ENCODE measurements around the gene DCAF5. TPM values are rescaled to one million over a fixed set of nuclear protein-coding genes. Genes with fewer than 3 reads are reported as not detected.
"Not testable (repeated sequence)": the region's sequence is repeated elsewhere in the genome, so short reads cannot be mapped to it uniquely, and the experiment has no call there.

Gene DCAF5
- total RNA-seq, 1 experiment from 2014 or later, result 45.5 TPM

DNA sequence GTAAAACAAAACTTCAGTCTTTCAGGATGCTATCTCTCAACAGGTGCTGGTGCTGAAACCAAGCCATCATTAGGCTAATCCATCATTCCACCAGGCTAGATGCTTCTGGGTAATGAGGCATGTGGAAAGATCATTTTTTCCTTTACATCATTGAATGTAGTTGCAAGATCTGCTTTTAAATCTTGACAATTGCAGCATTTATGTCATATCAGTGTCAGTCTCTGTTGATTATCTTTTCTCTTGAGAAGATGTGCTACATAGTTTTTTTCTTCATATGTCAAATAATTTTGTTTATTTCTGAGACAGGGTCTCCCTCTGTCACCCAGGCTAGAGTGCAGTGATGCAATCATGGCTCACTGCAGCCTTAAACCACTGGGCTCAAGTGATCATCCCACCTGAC is 22.2 kb upstream of the DCAF5 start:
- H3K9ac ChIP-seq (ENCODE audit: low read length), result no peak overlapping the region
- H3K4me3 ChIP-seq (ENCODE audit: low read length), result no peak overlapping the region
- H3K4me2 ChIP-seq (ENCODE audit: low read depth, low read length, poor library complexity, severe bottlenecking), result no peak overlapping the region
- no peak overlapping the region for H2AFZ ChIP-seq (ENCODE audit: low read length)
- no peaks in the 10 kb centered on the region for H4K20me1 ChIP-seq (ENCODE audit: insufficient read depth, low read depth, low read length)
- no peak for DNase-seq
- H3K9me3 ChIP-seq (ENCODE audit: low read length), result no peaks in the 10 kb centered on the region
- no peaks in the 10 kb centered on the region; the same call in 1 of the 2 replicates for H3K4me1 ChIP-seq (ENCODE audit: low read length)
- H3K9me2 ChIP-seq (replicated peaks; ENCODE audit: insufficient read depth, low read length), result no peaks in the 10 kb centered on the region
- no peaks in the 10 kb centered on the region for H3K79me2 ChIP-seq (ENCODE audit: low read length)
- H3K36me3 ChIP-seq (ENCODE audit: insufficient read depth, low read length), result no peaks in the 10 kb centered on the region
- H3K27me3 ChIP-seq (ENCODE audit: low read length), result no peaks in the 10 kb centered on the region
- H3K27ac ChIP-seq (ENCODE audit: low read length), result no peak overlapping the region

DNA sequence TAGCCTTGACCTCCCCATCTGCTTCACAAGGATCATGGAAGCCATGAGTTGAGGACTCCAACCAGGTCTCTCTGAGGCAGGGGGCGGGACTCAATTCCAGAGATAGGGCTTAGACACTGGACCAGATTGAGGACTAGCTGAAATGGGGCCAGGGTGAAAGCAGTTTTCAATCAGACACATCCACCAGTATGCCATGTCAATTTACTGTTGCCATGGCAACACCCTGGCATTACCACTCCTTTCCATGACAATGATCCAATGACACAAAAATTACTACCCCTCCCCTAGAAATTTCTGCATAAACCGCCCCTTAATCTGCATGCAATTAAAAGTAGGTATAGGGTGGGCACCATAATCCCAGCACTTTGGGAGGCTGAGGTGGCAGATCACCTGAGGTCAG is 18.6 kb upstream of the DCAF5 start:
- Histone ChIP-seq H3K36me3 (ENCODE audit: insufficient read depth, low read length) (no peaks in the 10 kb centered on the region), H3K4me2 (ENCODE audit: low read depth, low read length, poor library complexity, severe bottlenecking) (no peak overlapping the region), H3K9me3 (ENCODE audit: low read length) (no peaks in the 10 kb centered on the region), H3K4me3 (ENCODE audit: low read length) (no peak overlapping the region), H3K27ac (ENCODE audit: low read length) (no peak overlapping the region), H3K79me2 (ENCODE audit: low read length) (no peaks in the 10 kb centered on the region), H3K27me3 (ENCODE audit: low read length) (no peaks in the 10 kb centered on the region), H3K9me2 (replicated peaks; ENCODE audit: insufficient read depth, low read length) (no peaks in the 10 kb centered on the region), H3K4me1 (ENCODE audit: low read length) (no peaks in the 10 kb centered on the region; the same call in 1 of the 2 replicates), H3K9ac (ENCODE audit: low read length) (no peak overlapping the region), H2AFZ (ENCODE audit: low read length) (no peak overlapping the region), H4K20me1 (ENCODE audit: insufficient read depth, low read depth, low read length) (no peaks in the 10 kb centered on the region)
- no peak for DNase-seq

DNA sequence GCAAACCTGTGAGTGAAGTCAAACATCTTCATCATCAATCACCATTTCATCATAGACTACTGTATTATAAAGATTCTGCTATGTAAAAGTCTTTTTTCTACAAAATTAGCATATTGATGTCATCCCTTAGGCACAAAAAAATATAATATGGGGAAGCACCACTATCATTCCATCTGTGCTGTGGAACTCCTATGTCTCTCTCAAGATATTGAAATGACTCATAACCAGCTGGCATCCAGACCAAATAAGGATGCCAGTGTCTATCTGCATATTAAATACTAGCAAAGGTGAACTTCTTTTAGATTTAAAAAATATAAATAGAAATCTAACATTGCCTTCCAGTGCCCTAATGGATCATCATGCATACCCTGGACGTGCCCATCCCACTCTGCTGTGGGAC is 17.9 kb upstream of the DCAF5 start:
- Histone ChIP-seq H3K27ac (ENCODE audit: low read length) (no peak overlapping the region), H3K27me3 (ENCODE audit: low read length) (no peaks in the 10 kb centered on the region), H3K9me3 (ENCODE audit: low read length) (no peaks in the 10 kb centered on the region), H3K4me2 (ENCODE audit: low read depth, low read length, poor library complexity, severe bottlenecking) (no peak overlapping the region), H3K9ac (ENCODE audit: low read length) (no peak overlapping the region), H3K79me2 (ENCODE audit: low read length) (no peaks in the 10 kb centered on the region), H3K9me2 (replicated peaks; ENCODE audit: insufficient read depth, low read length) (no peaks in the 10 kb centered on the region), H3K4me1 (ENCODE audit: low read length) (no peaks in the 10 kb centered on the region; the same call in 1 of the 2 replicates), H3K4me3 (ENCODE audit: low read length) (no peak overlapping the region), H3K36me3 (ENCODE audit: insufficient read depth, low read length) (no peaks in the 10 kb centered on the region), H2AFZ (ENCODE audit: low read length) (no peak overlapping the region), H4K20me1 (ENCODE audit: insufficient read depth, low read depth, low read length) (no peaks in the 10 kb centered on the region)
- no peak for DNase-seq

DNA sequence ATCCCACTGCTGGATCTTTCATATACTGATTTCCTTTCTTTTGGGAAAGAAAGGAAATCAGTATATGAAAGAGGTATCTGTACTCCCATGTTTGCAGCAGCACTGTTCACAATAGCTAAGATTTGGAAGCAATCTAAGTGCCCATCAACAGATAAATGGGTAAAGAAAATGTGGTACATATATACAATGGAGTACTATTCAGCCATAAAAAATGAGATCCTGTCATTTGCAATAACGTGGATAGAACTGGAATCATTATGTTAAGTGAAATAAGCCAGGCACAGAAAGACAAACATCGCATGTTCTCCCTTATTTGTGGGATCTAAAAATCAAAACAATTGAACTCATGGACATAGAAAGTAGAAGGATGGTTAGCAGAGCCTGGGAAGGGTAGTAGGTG is 12.9 kb upstream of the DCAF5 start:
- not testable (repeated sequence) for H3K27ac ChIP-seq (ENCODE audit: low read length); H4K20me1 ChIP-seq (ENCODE audit: insufficient read depth, low read depth, low read length); H3K9ac ChIP-seq (ENCODE audit: low read length); H3K27me3 ChIP-seq (ENCODE audit: low read length); H3K9me3 ChIP-seq (ENCODE audit: low read length); H3K9me2 ChIP-seq (replicated peaks; ENCODE audit: insufficient read depth, low read length); H3K36me3 ChIP-seq (ENCODE audit: insufficient read depth, low read length); H2AFZ ChIP-seq (ENCODE audit: low read length); H3K79me2 ChIP-seq (ENCODE audit: low read length); H3K4me2 ChIP-seq (ENCODE audit: low read depth, low read length, poor library complexity, severe bottlenecking); H3K4me3 ChIP-seq (ENCODE audit: low read length); H3K4me1 ChIP-seq (ENCODE audit: low read length); DNase-seq

DNA sequence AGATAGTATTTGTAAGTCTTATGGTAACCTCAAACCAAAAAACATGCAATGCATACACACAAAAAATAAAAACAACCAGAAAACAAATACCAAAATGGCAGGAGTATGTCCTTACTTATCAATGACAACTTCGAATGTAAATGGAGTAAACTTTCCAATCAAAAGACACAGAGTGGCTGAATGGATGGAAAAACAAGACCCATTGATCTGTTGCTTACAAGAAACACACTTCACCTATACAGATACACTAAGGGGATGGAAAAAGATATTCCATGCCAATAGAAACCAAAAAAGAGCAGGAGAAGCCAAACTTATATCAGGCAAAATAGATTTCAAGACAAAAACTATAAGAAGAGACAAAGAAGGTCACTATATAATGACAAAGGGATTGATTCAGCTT is 8.7 kb upstream of the DCAF5 start:
- Histone ChIP-seq H4K20me1 (ENCODE audit: insufficient read depth, low read depth, low read length) (no peaks in the 10 kb centered on the region), H3K36me3 (ENCODE audit: insufficient read depth, low read length) (no peaks in the 10 kb centered on the region), H3K4me3 (ENCODE audit: low read length) (no peak overlapping the region), H3K27ac (ENCODE audit: low read length) (no peak overlapping the region), H3K9me3 (ENCODE audit: low read length) (no peaks in the 10 kb centered on the region), H3K9me2 (replicated peaks; ENCODE audit: insufficient read depth, low read length) (no peaks in the 10 kb centered on the region), H2AFZ (ENCODE audit: low read length) (no peak overlapping the region), H3K4me1 (ENCODE audit: low read length) (no peaks in the 10 kb centered on the region), H3K27me3 (ENCODE audit: low read length) (no peaks in the 10 kb centered on the region; the same call in 1 of the 2 replicates), H3K9ac (ENCODE audit: low read length) (no peak overlapping the region), H3K4me2 (ENCODE audit: low read depth, low read length, poor library complexity, severe bottlenecking) (no peak overlapping the region), H3K79me2 (ENCODE audit: low read length) (no peaks in the 10 kb centered on the region)
- no peak for DNase-seq

DNA sequence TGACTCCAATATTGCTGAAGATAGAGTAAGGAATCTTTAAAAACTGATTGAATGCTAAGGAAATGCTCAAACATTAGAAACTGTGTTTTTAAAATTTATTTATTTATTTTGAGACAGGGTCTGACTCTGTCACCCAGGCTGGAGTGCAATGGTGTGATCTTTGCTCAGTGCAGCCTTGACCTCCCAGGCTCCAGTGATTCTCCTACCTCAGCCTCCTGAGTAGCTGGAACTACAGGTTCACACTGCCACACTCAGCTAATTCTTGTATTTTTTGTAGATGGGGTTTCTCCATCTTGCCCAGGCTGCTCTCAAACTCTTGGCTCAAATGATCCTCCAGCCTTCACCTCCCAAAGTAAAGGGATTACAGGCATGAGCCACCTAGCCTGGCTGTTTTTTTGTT is 3.3 kb upstream of the DCAF5 start:
- DNase-seq, result no peak
- no peak overlapping the region for H3K27ac ChIP-seq (ENCODE audit: low read length)
- H3K9me3 ChIP-seq (ENCODE audit: low read length), result no peaks in the 10 kb centered on the region
- H2AFZ ChIP-seq (ENCODE audit: low read length), result no peak overlapping the region
- no peaks in the 10 kb centered on the region for H3K9me2 ChIP-seq (replicated peaks; ENCODE audit: insufficient read depth, low read length)
- H3K4me1 ChIP-seq (ENCODE audit: low read length), result peaks cover 16% of the 10 kb centered on the region
- no peak overlapping the region for H3K4me3 ChIP-seq (ENCODE audit: low read length)
- H3K27me3 ChIP-seq (ENCODE audit: low read length), result no peaks in the 10 kb centered on the region
- H4K20me1 ChIP-seq (ENCODE audit: insufficient read depth, low read depth, low read length), result no peaks in the 10 kb centered on the region
- no peaks in the 10 kb centered on the region for H3K36me3 ChIP-seq (ENCODE audit: insufficient read depth, low read length)
- H3K4me2 ChIP-seq (ENCODE audit: low read depth, low read length, poor library complexity, severe bottlenecking), result no peak overlapping the region
- no peak overlapping the region for H3K9ac ChIP-seq (ENCODE audit: low read length)
- peaks cover 12% of the 10 kb centered on the region for H3K79me2 ChIP-seq (ENCODE audit: low read length)

DNA sequence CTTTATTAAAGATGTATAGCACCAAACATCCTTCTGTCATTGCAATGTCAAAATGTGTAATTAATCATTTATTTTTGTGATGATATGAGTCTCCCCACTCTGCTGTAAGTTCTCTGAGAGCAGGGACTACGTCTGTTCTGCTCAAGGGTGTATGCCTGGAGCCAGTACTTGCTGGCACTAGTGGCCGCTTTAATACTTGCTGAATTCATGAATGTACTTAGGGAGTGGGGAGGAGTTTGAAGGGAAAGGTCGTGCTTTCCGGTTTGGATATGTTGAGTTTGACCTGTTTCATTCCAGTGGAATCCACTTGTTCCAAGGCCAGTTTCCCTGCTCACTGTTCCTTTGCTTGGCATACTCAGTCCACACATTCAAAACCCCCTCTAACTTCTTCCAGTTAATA is 1.9 kb upstream of the DCAF5 start:
- Histone ChIP-seq H3K4me1 (ENCODE audit: low read length) (peaks cover 30% of the 10 kb centered on the region), H3K9me2 (replicated peaks; ENCODE audit: insufficient read depth, low read length) (no peaks in the 10 kb centered on the region), H3K9me3 (ENCODE audit: low read length) (no peaks in the 10 kb centered on the region), H4K20me1 (ENCODE audit: insufficient read depth, low read depth, low read length) (no peaks in the 10 kb centered on the region), H3K27ac (ENCODE audit: low read length) (no peak overlapping the region), H3K36me3 (ENCODE audit: insufficient read depth, low read length) (peaks cover 5% of the 10 kb centered on the region; the same call in 1 of the 2 replicates), H3K79me2 (ENCODE audit: low read length) (peaks cover 27% of the 10 kb centered on the region), H3K9ac (ENCODE audit: low read length) (no peak overlapping the region), H3K4me2 (ENCODE audit: low read depth, low read length, poor library complexity, severe bottlenecking) (peak overlapping the region; percentile 97), H3K4me3 (ENCODE audit: low read length) (no peak overlapping the region), H2AFZ (ENCODE audit: low read length) (0 out of 2 replicates have a peak overlapping the region, but pooled peaks have one; percentile 1), H3K27me3 (ENCODE audit: low read length) (no peaks in the 10 kb centered on the region)
- peak; percentile 74 for DNase-seq

DNA sequence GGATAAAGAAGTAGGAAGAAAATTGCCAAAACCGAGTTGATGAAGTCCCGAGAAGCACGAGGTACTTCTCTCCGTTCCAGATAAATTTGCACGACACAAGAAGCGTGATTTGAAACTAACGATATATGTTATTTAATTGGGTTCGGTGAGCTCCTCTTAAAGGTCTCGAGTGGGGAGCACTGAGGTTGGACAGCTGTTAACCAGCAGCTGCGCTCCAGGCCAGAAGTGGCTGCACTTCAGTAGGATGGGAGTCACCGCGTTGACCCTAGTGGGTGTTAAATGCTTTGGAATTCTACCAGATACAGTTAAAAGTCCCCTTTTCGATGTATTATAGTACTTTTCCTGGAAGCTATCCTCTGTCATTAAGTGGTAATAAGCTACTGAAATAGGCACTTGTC is 953 bp upstream of the DCAF5 start:
- peak overlapping the region; percentile 92 for H3K4me3 ChIP-seq (ENCODE audit: low read length)

More for the DNA sequence above, 953 bp upstream of the DCAF5 start:
- Histone ChIP-seq H2AFZ (ENCODE audit: low read length) (peak overlapping the region; percentile 92), H3K36me3 (ENCODE audit: insufficient read depth, low read length) (peaks cover 10% of the 10 kb centered on the region; the same call in 1 of the 2 replicates), H3K9ac (ENCODE audit: low read length) (peak overlapping the region; percentile 95), H3K27ac (ENCODE audit: low read length) (no peak overlapping the region), H3K79me2 (ENCODE audit: low read length) (peaks cover 36% of the 10 kb centered on the region), H3K4me2 (ENCODE audit: low read depth, low read length, poor library complexity, severe bottlenecking) (peak overlapping the region; percentile 97), H3K27me3 (ENCODE audit: low read length) (no peaks in the 10 kb centered on the region), H4K20me1 (ENCODE audit: insufficient read depth, low read depth, low read length) (no peaks in the 10 kb centered on the region), H3K9me3 (ENCODE audit: low read length) (no peaks in the 10 kb centered on the region), H3K9me2 (replicated peaks; ENCODE audit: insufficient read depth, low read length) (no peaks in the 10 kb centered on the region), H3K4me1 (ENCODE audit: low read length) (peaks cover 38% of the 10 kb centered on the region)
- DNase-seq, result peak; percentile 61

Measured in Karpas-422 (cell line).